GM19035 (cell line): ENCODE data around the gene GATB.
A peak's percentile ranks its signal among the peaks of the same experiment; 100 is the strongest.

Source experiments
- ATAC-seq: cut with Tn5 transposase; IDR thresholded peaks from one replicate; pipeline ENCODE4 v1.9.1; 2021; ENCODE audit not compliant: unreplicated experiment

GATB gene, protein sequence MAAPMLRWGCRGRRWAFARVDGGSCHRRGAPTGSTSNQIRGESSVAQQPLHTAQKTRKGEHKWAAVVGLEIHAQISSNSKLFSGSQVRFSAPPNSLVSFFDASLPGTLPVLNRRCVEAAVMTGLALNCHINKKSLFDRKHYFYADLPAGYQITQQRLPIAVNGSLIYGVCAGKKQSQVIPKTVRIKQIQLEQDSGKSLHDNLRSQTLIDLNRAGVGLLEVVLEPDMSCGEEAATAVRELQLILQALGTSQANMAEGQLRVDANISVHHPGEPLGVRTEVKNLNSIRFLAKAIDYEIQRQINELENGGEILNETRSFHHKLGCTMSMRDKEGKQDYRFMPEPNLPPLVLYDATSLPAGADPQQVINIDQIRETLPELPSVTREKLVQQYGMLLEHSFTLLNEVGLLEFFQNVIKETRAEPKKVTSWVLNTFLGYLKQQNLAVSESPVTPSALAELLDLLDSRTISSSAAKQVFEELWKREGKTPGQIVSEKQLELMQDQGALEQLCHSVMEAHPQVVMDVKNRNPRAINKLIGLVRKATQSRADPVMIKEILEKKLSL

DNA sequence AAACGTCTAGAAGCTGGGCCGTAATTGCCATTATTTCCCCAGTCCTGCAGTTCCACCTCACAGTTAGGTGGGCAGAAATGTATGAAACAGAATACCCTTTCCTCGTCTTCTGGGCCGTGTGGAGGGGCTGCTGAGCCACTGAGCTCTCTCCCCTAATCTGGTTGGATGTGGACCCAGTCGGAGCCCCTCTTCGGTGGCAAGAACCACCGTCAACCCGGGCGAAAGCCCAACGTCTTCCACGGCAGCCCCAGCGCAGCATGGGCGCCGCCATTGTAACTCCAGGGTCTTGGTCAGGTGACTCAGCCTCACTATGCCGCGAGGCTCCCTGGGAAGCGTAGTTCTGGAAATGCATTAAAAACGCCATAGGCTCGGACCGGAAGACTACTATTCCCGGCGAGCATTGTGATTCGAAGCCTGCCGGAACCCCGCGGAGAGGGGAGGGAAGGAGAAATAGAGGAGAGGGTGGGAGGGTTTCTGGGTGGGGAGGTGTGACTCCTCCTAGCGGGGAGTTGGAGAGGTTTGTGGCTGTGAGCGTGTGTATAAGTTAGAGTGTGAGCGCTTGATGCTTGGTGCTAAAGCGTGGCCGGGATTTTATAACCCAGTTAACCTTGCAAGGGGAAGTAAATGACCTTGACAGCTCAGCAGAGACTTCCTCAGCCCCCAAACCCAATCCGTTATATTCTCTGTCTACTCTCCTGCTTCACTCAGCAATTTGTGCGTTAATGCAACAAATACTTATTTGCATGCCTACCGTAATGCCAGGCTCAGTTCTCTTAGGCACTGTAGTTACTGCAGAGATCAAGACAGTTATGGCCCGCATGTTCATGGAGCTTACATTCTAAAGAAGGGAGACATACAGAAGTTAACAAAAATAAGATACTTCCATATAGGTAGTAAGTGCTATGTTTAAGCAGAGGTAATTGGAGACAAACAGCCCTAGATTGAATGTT, at the start of gene GATB:
Gene GATB, minus strand, starts transcription at position 296 of the 950 bp plus-strand sequence. Its CDS starts 25 bp downstream, at position 271.
- peak; percentile 100 for ATAC-seq

DNA sequence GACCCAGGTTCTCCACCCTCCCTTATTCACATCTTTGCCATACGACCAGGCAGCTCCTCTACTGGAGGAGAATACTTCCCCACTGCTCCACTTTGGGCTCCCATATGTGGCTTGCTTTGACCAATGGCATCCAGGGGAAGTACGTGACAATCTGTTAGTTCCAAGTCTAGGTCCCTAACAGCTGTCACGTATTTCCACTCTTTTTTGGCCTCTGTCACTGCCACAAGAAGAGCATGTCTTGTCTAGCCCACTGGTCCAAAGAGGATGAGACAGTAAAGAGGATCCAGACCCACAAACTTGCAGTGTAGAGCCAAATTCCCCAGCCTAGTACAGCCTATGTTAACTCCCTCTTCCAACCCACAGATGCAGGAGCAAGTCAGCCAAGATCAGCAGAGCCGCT, 49.7 kb upstream of the GATB start:
- no peak for ATAC-seq

DNA sequence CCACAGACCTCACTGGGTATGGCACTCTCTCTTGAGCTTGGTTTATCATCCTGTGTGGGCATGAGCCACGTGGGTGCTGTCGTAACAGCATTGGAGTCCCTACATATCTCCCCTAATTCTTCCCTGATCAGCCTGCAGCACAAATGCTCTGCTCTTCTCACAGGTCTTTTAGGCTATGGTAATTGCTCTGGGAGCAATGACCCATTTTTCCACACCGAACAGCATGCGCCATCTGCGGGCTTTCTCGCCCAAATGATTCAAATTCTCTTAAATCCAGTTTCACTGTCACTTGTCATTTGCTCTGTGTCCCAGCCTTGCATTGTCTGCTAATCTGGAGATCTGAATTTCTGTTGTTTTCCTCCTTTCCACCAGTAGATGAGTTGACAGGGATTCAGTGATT, 48.9 kb upstream of the GATB start:
- no peak for ATAC-seq

DNA sequence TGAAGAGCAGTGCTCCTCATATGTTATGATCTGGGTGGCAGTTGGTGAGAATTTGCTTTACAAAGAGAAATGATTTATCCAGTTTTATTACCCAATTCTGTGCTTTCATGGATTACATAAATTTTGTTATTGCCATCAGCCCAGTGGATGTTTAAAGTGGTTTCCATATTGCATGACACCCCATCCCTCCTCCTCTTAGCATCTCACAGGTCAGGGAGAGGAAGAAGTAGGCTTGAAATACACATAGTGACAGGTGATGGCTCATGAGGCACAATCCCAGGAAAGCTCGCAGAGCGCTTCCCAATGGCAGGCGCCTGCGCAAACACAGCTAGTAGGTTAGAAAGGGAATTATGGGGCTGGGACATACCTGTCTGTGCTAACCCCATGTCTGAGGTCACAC, 47.7 kb upstream of the GATB start:
- ATAC-seq, result no peak

DNA sequence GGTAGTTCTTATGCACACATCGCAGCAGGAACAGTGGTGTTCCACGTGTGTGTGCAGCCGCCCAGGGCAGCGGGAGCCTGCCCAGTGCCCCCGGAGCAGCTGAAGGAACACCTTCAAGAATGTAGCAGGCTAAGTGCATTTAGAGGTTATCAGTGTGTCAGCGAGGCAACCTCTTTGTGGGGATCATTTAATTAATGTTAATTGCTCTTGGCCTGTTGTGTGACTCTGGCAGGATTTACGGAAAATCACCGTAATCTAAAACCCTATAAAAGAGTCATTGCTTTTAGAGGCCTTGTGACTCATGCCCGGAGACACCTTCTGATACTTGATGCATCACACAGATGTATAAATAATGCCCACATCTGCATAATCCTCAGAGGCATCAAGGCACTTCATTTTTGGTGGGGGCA, 47.3 kb upstream of the GATB start:
- no peak for ATAC-seq

DNA sequence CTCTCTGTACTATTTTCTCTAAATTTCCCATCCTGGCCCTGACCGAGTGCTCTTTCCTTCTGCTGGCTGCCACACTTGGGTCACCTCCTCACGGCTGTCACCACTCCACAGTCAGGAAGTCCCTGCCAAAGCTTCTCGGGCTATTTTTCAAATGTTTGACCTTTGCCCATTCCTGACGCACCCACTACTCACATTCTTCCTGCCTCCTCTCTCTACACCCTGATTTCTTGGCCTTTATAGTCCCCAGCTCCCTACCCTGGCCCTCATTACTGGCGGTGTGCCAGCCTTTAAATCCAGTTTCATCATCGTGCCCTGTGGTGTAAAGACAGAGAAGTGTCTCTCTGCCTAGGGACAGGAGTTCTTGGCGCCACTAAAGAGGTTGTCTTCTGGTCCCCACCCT, 46.4 kb upstream of the GATB start:
- no peak for ATAC-seq

DNA sequence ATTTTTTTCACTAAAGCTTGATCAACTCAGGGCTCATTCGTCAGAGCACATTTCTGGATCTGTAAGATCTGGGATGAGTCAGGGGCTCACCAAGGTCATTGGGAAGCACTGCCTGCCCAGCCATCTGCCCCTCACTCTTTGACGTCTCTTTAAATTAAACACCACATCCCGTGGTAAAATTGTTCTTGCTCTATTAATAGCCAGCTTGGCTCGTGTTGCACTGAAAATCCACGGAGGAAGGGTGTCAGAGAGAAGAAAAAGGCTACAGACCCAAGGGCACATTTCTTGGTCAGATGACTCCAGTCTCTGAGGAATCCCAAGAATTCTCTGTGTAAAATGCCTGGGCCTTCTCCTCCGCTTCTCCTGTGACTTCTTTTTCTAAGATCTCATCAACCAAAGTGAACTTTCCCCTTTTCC, 45.7 kb upstream of the GATB start:
- no peak for ATAC-seq

DNA sequence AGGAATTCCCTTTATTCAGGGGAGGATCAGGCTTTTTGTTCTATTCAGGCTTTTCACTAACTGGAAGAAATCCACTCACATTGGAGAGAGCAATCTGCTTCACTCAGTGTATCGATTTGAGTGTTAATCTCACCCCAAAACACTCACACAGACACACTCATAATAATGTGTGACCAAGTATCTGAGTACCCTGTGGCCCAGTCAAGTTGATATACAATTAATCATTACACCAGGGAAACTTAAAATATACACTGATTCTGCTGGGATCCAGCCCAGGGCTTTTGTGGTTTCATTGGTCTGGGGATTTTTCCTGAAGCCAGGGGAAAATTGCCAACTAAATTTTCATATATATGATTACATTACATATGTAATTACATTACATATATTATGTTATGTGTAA, 44.0 kb upstream of the GATB start:
- ATAC-seq, result no peak

DNA sequence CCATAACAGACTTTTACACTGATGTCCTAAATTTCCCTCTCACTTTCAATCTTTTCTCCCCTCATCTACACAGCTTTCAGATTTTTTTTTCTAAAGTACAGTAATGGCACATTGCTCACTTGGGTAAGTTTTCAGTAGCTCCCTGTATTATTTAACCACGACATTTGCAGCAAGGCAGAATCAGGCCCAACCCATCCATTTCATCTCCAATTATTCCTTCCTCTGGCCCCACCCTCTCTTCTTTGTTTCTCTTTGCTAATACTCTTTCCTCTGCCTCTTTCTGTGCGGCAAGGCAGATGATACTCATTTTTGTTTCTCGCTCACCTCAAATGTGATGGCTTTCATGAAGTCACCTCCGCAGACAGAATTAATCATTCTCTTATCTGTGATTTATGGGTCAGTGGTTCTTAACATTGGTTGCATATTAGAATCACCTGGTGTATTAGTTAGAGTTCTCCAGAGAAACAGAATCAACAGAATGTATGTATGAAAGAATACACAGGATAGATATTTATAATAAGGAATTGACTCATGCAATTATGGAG, 43.4 kb upstream of the GATB start:
- ATAC-seq, result no peak

DNA sequence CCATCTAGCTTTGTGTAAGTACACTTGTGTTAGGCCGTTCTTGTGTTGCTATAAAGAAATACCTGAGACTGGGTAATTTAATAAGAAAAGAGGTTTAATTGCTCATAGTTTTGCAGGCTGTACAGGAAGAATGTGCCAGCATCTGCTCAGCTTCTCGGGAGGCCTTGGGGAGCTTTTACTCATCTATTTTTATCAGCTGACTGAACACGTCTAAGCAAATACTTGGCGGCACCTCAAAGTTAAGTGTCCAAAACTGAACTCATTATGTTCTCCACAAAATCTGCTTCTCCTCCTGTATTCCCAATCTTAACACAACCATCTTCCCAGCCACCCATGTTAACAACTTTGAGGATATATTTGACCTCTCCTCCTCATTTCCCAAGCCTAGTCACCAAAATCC, 42.4 kb upstream of the GATB start:
- no peak for ATAC-seq

DNA sequence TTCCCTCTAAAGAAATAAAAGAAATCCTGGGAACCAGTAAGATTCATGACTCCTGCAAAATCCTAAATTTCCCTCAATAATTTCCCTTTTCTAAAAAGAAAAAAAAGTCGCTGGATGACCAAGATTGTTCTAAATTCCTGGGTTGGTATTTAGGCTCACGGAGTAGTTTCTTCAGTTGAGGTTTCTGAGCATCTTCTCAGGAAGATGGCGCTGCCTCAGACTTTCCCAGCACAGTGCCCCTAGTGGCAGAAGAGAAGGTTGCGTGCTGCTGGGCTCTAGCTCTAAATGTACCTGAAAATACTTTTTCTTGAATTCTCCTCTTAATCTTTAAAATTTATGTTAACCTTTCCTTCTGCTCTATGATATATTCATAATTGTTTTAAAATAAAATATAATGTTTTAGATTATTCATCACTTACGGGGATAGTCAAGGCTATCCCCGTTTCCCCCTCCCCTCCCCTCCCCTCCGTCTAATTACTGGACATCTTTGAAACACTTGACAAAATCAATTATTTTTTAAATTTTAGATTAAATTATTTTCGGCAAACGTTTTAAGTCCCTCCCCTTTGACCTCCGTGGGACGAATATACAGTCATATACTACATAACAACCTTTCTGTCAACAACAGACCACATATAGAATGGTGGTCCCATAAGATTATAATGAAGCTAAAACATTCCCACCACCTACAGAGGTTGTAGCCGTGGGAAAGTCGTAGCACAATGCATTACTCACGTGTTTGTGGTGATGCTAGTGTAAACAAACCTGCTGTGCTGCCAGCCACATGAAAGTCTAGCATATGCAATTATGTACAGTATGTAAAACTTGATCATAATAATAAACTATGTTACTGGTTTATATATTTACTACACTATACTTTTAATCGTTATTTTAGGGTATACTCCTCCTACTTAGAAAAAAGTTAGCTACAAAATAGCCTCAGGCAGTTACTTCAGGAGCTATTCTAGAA, 41.0 kb upstream of the GATB start:
- peak; percentile 57 for ATAC-seq

DNA sequence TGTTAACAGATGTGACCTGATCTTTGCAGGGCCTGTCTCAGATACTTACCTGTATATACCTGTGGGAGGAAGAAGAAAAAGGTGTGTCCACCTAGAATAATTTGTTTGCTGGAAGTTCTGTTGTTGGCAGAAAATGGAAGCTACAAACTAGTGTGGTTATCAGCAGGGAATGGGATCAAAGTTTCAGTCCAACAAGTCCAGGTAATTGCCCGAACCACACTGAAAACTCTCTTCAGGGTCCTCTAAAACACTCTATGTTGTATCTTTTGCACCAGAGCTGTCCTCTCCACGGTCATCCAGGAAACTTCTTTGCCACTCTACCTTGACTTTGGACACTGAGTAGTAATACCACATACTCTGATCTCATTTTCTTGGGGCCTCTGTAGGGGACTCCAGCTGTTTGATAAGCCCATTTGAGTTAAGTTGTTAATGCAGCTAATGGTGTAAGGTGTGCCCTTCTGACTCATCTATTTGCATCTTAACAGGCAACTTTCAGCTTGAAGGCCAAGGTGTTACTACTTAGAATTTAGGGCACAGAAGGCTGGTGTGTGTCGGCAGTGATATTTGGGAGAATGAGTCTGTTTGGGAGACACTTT, 38.7 kb upstream of the GATB start:
- ATAC-seq, result no peak

DNA sequence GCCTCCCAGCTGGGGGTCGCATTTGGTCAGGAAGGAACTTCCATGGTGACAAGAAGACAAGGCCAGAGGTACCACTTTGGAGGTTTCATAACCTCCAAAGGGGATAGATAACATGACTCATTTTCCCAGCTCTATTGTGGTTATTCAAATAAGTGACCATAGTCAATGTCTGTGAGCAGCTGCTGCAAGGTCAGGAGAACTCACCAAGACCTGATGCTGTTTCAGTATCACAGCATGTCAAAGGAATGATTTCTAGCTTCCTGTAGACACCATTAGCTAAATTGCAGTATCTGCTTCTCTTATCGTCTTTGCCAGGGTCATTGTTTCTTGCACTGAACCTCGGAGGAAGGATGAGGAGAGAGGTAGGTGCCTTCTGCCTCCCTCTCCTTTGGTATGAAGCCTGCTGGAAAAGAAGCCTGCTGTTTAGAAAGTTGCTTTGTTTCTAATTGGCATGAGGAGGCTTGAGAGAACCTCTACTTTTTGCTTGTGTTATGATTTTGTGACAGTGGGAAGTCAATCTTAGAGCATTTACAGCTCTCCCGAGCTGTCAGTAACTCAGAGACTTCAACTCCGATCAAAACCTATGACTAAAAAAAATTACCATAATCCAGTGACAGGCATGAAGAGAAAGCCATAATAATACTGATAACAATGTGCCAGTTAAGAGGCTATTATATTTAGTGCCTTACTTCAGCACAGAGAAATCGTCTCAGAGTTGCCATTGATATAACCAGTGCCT, 38.0 kb upstream of the GATB start:
- peak; percentile 71 for ATAC-seq

DNA sequence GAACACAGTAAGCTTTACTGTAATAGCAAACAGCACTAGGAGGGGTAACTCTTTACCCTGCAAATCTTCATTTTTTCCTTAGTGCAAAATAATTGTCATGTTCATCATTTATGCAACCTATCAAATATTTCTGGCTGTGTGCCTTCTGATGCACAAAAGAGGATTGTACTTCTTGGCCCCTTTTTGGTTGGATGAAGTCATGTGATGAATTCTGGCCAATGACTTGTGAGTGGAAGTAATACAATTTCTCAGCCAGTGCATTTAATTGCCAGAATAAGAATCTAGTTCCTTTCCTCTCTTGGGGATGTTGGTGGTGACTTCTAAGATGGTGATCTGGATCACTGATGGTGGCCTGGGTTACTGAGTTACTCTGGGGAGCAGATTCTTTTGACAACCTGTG, 37.0 kb upstream of the GATB start:
- ATAC-seq, result no peak

DNA sequence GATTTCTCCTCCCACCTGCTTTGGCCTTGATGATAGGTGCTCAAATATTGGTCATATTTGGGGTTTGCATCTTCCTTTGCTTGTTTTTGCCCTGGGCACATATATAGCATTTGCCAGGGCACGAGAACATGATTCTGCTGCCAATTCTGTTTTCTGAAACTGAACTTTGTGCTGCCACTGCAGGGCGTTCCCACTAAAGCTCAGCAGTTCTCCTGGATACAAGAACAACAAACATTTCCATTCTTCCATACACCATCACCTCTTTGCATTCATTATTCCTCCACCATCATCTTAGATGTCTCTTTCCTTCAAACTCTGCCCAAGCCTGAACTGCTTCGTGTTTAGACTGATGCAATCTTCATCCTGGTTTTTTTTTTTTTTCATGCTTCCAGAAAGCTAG, 36.3 kb upstream of the GATB start:
- ATAC-seq, result no peak

DNA sequence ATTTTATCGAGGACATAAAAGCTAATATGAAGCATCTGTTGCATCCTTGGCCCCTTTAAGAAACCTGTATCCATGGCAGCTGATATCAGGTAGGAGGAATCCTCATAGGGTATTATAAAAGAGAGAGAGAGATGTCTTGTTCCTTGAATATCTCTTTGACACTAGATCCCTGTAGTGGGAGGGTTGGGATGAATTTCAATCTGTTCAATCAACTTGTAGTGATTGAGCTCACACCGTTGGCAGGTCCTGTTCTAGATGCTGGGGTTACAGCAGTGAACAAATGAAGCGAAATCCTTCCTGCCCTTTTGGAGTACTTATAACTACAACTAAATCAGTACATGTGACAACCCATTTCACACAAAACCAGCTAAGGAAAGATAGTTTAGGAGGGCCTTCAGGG, 35.3 kb upstream of the GATB start:
- no peak for ATAC-seq

DNA sequence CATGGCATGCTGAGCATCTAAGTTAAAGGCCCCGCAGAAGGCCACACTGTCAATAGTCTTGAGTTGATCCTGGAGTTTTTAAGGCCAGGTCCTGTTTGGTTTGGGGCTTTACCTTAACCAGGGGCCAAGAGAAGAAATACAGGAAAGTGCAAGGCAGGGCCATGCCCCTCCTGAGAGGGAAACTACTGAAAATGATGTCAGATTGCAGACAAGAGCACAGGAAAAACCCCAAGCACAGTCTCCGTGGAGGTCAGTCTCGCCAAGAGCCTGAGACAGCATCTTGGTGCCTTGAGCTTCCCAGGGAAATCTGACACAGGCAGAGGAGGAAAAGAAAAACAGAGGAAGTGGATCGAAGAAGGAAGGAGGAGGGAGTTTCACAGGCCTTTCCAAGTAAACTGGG, 32.2 kb upstream of the GATB start:
- no peak for ATAC-seq

DNA sequence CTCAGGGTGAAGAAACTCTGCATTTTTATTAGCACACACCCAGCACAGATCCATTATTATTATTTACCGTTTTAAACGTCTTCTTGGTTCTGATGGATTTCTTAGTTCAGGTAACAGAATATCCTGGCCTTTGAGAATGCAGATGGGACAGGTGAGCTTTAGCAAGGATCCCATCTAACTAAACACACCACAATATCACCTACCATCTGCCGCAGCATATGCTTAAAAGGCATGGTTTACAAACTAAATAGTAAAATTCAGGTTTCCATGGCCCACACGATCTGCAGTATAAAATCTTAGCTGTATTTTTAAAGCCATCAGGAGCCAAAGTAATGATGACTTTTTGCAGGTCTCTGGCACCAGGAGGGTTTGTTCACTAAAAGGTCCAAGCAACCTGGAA, 31.7 kb upstream of the GATB start:
- no peak for ATAC-seq

DNA sequence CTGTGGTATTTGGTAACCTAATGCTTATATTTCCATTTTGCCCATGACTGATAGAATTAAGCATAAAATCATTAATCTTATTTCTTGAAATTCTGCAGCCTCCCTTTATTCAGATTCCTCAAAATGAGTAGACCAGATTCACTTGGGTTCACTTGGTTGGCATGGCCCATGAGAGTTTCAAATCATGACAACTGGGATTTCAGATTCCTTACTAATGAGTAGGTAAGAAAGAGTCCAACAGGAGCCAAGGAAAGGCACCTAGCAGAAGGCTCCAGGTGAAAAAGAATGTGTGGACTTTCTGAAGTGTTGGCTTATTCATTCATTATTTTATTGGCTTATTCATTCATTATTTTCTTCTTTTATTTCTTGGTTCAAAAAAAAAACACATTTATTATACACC, 27.2 kb upstream of the GATB start:
- ATAC-seq, result no peak
